Activated naive CD4-positive, alpha-beta T cell treated with anti-CD3 and anti-CD28 coated beads, Interleukin-2, amount 10 ng/mL, durations not matched to agents 7 days and 5 days (primary cell): ENCODE measurements around the gene FBXO11.

Experiments
- CTCF ChIA-PET: fragments of 350-600 bp; sonication (Branson Sonifier 250); formaldehyde crosslinking; loops from one replicate; lab custom pipeline; 2021; ENCODE audit warnings: antibody characterized with exemption; lab: Charles Lee
- DNase-seq: peaks from one replicate; pipeline ENCODE4 v3.0.0-alpha.2; 2020
- H3K27ac Mint-ChIP-seq: one replicate; pipeline ENCODE4 v1.8.0; 2021; ENCODE audit warnings: mild to moderate bottlenecking, moderate library complexity, mixed read lengths
- H3K27me3 Mint-ChIP-seq: one replicate; pipeline ENCODE4 v1.8.0; 2021; ENCODE audit warnings: mild to moderate bottlenecking, mixed read lengths
- H3K36me3 Mint-ChIP-seq: one replicate; pipeline ENCODE4 v1.8.0; 2021; ENCODE audit warnings: mixed read lengths
- H3K4me1 Mint-ChIP-seq: one replicate; pipeline ENCODE4 v1.8.0; 2021; ENCODE audit warnings: mixed read lengths
- H3K4me3 Mint-ChIP-seq: one replicate; pipeline ENCODE4 v1.8.0; 2021; ENCODE audit warnings: mild to moderate bottlenecking, moderate library complexity, mixed read lengths
- H3K9me3 Mint-ChIP-seq: one replicate; pipeline ENCODE4 v1.8.0; 2021; ENCODE audit warnings: mixed read lengths

FBXO11 gene

GRCh38 chr2:47809903-47810302, 96.4 kb downstream of the FBXO11 start:
- CTCF ChIA-PET = no interaction called here

GRCh38 chr2:47808614-47809013, 97.7 kb downstream of the FBXO11 start:
- Mint-ChIP-seq H3K36me3 (peaks cover 68% of the 10 kb centered on the region), H3K27ac (peak overlapping the region; percentile 52), H3K4me3 (no peak overlapping the region)

More at GRCh38 chr2:47809903-47810302, 96.4 kb downstream of the FBXO11 start:
- Mint-ChIP-seq H3K9me3 (no peaks in the 10 kb centered on the region), H3K27ac (no peak overlapping the region), H3K4me3 (no peak overlapping the region), H3K27me3 (no peaks in the 10 kb centered on the region), H3K36me3 (peaks cover 65% of the 10 kb centered on the region), H3K4me1 (no peaks in the 10 kb centered on the region)
- DNase-seq = no peak

DNA sequence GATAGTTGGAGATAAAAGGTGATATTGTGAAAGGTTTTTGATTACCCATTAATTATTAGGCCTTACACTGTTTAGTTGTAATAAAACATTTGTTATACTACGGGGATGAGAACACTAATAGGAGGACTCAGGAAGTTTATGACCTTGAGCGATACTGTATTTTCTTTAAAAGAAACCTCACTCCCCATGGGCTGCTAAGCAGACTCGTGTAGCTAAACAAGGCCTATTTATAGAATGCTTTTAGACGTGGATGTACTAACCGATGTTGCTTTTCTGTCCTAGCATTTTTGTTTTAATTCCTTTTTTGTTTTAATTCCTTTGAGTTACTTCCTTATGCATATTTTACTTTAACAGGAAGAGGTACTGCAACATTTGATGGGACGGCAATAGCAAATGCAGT, 100.4 kb downstream of the FBXO11 start:
- Mint-ChIP-seq H3K4me3 (no peak overlapping the region), H3K36me3 (peaks cover 75% of the 10 kb centered on the region), H3K27ac (no peak overlapping the region), H3K9me3 (peaks cover 9% of the 10 kb centered on the region), H3K27me3 (no peaks in the 10 kb centered on the region), H3K4me1 (no peaks in the 10 kb centered on the region)
- CTCF ChIA-PET = no interaction called here
- no peak for DNase-seq

More at GRCh38 chr2:47808614-47809013, 97.7 kb downstream of the FBXO11 start:
- no peaks in the 10 kb centered on the region for H3K4me1 Mint-ChIP-seq
- no peaks in the 10 kb centered on the region for H3K27me3 Mint-ChIP-seq
- H3K9me3 Mint-ChIP-seq = no peaks in the 10 kb centered on the region
- CTCF ChIA-PET = interaction anchor here (1.2 kb wide), 1 partner anchor 297 kb away, joined by 3 read pairs; no protein-coding TSS in a partner anchor
- no peak for DNase-seq

DNA sequence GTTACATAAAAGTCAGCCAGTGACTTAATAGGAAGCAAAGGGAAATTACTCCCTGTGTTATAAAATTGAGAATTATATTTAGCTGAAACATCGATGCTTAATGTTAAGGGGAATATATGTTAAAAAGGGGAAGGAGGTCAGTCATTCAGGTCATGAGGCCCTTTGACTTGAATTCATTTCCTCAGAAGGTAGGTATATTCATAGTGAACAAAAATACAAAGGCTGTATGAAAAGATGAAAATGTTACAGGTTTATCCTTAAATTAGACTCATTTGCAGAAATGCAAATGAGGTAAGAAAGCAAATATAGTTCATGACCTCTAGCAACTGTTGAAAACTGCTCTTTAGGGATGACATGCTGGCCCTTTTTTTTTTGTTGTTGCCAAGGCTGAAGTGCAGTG, 102.5 kb downstream of the FBXO11 start:
- H3K4me1 Mint-ChIP-seq = peaks cover 2% of the 10 kb centered on the region
- H3K27ac Mint-ChIP-seq = no peak overlapping the region
- H3K9me3 Mint-ChIP-seq = peaks cover 9% of the 10 kb centered on the region
- no peaks in the 10 kb centered on the region for H3K27me3 Mint-ChIP-seq
- peaks cover 87% of the 10 kb centered on the region for H3K36me3 Mint-ChIP-seq
- CTCF ChIA-PET = no interaction called here
- no peak for DNase-seq
- no peak overlapping the region for H3K4me3 Mint-ChIP-seq

- no peaks in the 10 kb centered on the region for H3K27me3 Mint-ChIP-seq
- no peak overlapping the region for H3K27ac Mint-ChIP-seq
- peaks cover 90% of the 10 kb centered on the region for H3K36me3 Mint-ChIP-seq
- no peak overlapping the region for H3K4me3 Mint-ChIP-seq
- CTCF ChIA-PET = no interaction called here
- no peak for DNase-seq
- peaks cover 2% of the 10 kb centered on the region for H3K4me1 Mint-ChIP-seq
- H3K9me3 Mint-ChIP-seq = peaks cover 9% of the 10 kb centered on the region
These were observed 102.9 kb downstream of the FBXO11 start for GRCh38 chr2:47803363-47803762.

DNA sequence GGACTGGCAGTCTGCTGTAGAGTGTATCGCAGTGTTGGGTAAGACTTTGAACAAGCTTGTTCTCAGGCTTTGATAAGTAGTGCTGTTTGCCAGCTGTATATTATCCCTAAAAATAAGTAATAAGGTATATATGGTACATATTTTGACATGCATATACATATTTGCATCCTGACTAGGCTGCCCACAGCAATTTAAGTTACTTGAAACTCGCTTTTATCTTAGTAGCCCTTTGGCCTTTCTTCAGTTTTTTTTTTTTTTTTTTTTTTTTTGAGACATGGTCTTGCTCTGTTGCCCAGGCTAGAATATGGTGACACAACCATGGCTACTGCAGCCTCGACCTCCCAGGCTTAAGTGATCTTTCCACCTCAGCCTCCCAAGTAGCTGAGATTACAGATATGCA, 105.2 kb downstream of the FBXO11 start:
- no peak overlapping the region for H3K27ac Mint-ChIP-seq
- peaks cover 2% of the 10 kb centered on the region for H3K4me1 Mint-ChIP-seq
- H3K27me3 Mint-ChIP-seq = no peaks in the 10 kb centered on the region
- no peak overlapping the region for H3K4me3 Mint-ChIP-seq
- CTCF ChIA-PET = no interaction called here
- H3K36me3 Mint-ChIP-seq = peaks cover 91% of the 10 kb centered on the region
- peaks cover 9% of the 10 kb centered on the region for H3K9me3 Mint-ChIP-seq
- DNase-seq = no peak

DNA sequence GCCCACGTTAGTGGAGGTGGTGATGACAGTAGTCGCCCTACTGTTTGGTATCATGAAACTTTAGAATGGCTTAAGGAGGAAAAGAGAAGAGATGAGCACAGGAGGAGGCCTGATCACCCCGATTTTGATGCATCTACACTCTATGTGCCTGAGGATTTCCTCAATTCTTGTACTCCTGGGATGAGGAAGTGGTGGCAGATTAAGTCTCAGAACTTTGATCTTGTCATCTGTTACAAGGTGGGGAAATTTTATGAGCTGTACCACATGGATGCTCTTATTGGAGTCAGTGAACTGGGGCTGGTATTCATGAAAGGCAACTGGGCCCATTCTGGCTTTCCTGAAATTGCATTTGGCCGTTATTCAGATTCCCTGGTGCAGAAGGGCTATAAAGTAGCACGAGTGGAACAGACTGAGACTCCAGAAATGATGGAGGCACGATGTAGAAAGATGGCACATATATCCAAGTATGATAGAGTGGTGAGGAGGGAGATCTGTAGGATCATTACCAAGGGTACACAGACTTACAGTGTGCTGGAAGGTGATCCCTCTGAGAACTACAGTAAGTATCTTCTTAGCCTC, 107.2 kb downstream of the FBXO11 start:
- H3K36me3 Mint-ChIP-seq = peaks cover 87% of the 10 kb centered on the region
- peaks cover 2% of the 10 kb centered on the region for H3K4me1 Mint-ChIP-seq
- H3K27me3 Mint-ChIP-seq = no peaks in the 10 kb centered on the region
- no peak overlapping the region for H3K27ac Mint-ChIP-seq
- peaks cover 9% of the 10 kb centered on the region for H3K9me3 Mint-ChIP-seq
- H3K4me3 Mint-ChIP-seq = no peak overlapping the region
- DNase-seq = no peak
- CTCF ChIA-PET = no interaction called here

GRCh38 chr2:47798631-47799030, 107.7 kb downstream of the FBXO11 start:
- peaks cover 83% of the 10 kb centered on the region for H3K36me3 Mint-ChIP-seq
- CTCF ChIA-PET = no interaction called here
- H3K4me1 Mint-ChIP-seq = peaks cover 2% of the 10 kb centered on the region
- peaks cover 9% of the 10 kb centered on the region for H3K9me3 Mint-ChIP-seq
- no peak overlapping the region for H3K27ac Mint-ChIP-seq
- H3K27me3 Mint-ChIP-seq = no peaks in the 10 kb centered on the region
- H3K4me3 Mint-ChIP-seq = no peak overlapping the region
- no peak for DNase-seq

DNA sequence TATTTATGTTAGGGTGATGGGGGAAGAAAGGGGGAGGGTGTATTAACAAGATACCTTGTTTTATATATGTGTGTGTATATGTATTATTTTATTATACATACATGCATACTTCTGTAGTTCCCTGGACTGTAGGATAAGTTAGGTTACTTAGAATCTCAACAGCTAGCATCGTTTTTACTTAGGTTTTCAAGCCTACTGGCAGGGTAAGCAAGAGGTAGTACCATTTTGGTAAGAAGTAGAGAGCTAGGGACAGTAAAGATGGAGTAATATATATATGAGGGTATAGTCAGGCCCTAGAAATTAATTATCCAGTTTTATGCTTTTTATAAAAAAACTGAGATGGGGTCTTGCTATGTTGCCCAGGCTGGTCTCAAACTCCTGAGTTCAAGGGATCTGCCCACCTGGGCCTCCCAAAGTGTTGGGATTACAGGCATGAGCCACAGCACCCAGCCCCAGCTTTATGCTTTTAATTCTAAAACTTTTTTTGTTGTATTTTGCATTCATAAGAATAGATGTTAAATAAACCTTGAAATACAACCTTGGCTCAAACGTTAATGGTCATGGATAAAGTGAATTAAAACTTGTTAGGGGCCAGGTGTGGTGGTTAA, 110.1 kb downstream of the FBXO11 start:
- Mint-ChIP-seq H3K36me3 (peaks cover 63% of the 10 kb centered on the region), H3K27me3 (no peaks in the 10 kb centered on the region), H3K4me1 (peaks cover 2% of the 10 kb centered on the region), H3K4me3 (no peak overlapping the region), H3K9me3 (no peaks in the 10 kb centered on the region), H3K27ac (no peak overlapping the region)
- DNase-seq = no peak
- CTCF ChIA-PET = no interaction called here

DNA sequence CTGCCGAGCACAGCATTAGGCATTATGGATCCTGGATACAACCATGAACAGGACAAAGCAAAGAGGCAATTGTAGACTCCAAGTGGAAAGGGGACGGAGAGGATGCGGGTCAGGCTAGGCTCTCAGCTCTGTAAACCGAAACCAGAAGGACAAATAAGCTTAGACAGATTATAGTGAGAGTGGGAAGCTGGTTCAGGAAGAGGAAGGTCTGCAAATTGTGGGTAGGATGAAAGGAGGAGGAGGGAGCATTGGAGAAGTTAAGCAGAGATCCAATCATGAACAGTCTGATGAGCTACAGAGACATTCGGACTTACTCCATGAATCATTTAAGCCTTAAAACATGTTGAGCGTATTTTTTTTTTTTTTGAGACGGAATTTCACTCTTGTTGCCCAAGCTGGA, 120.3 kb downstream of the FBXO11 start:
- Mint-ChIP-seq H3K4me1 (peaks cover 35% of the 10 kb centered on the region), H3K27ac (peak overlapping the region; percentile 45), H3K4me3 (peak overlapping the region; percentile 16), H3K9me3 (no peaks in the 10 kb centered on the region), H3K36me3 (peaks cover 18% of the 10 kb centered on the region), H3K27me3 (no peaks in the 10 kb centered on the region)
- CTCF ChIA-PET = no interaction called here
- DNase-seq = no peak

DNA sequence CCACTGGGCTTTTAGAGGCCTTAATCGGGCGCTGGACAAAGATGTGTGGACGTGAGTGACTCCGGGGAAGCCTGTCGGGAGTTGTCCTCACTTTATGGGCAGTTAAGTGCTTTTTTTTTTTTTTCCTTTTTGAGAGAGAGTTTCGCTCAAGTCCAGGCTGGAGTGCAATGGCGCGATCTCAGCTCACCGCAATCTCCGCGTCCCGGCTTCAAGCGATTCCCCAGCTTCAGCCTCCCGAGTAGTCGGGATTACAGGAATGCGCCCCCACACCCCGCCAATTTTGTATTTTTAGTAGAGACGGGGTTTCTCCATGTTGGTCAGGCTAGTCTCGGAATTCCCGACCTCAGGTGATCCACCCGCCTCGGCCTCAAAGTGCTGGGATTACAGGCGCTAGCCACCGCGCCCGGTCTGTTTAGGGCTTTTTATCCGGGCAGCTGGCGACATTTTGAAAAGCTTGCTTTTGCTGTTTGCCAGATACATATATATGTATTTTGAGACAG, 121.9 kb downstream of the FBXO11 start:
- H3K27ac Mint-ChIP-seq = peak overlapping the region; percentile 75
- H3K36me3 Mint-ChIP-seq = peaks cover 14% of the 10 kb centered on the region
- H3K9me3 Mint-ChIP-seq = no peaks in the 10 kb centered on the region
- DNase-seq = no peak
- CTCF ChIA-PET = no interaction called here
- H3K4me1 Mint-ChIP-seq = peaks cover 31% of the 10 kb centered on the region
- H3K27me3 Mint-ChIP-seq = peaks cover 5% of the 10 kb centered on the region
- peak overlapping the region; percentile 89 for H3K4me3 Mint-ChIP-seq

- Mint-ChIP-seq H3K36me3 (peaks cover 14% of the 10 kb centered on the region), H3K27me3 (peaks cover 5% of the 10 kb centered on the region), H3K9me3 (no peaks in the 10 kb centered on the region), H3K4me3 (peak overlapping the region; percentile 89), H3K27ac (peak overlapping the region; percentile 92), H3K4me1 (peaks cover 31% of the 10 kb centered on the region)
- CTCF ChIA-PET = interaction anchor here (2.1 kb wide), 1 partner anchor 16 kb away, joined by 9 read pairs; no protein-coding TSS in a partner anchor
- peak; percentile 81 for DNase-seq
These were observed 122.6 kb downstream of the FBXO11 start for GRCh38 chr2:47783486-47784351.

DNA sequence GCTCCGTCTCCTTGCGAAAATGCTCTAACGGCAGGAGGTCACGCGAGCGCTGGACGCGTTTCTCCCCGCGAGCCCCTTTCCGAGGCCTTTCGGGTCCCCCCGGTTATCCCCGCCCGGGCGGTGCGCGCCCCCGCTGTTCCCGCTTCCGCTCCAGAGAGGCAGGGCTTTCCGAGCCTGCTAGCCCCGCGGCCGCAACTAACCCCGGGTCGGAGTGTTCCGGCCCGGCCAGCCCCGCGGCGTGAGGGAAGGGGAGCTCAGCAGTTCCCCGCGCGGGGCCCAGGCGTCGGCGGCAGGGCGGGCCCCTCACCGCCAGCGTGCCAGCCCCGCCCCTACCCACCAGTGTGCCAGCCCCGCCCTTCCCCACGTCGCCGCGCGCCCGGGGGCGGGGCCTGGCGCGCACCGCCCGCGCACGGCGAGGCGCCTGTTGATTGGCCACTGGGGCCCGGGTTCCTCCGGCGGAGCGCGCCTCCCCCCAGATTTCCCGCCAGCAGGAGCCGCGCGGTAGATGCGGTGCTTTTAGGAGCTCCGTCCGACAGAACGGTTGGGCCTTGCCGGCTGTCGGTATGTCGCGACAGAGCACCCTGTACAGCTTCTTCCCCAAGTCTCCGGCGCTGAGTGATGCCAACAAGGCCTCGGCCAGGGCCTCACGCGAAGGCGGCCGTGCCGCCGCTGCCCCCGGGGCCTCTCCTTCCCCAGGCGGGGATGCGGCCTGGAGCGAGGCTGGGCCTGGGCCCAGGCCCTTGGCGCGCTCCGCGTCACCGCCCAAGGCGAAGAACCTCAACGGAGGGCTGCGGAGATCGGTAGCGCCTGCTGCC, 123.4 kb downstream of the FBXO11 start, which contains the start of gene MSH6:
Gene MSH6, plus strand, starts transcription at position 475 of the 815 bp plus-strand sequence. Its CDS starts 89 bp downstream, at position 564.
- H3K9me3 Mint-ChIP-seq = no peaks in the 10 kb centered on the region
- peak within 1 kb of the TSS; percentile 92 for H3K27ac Mint-ChIP-seq
- peaks cover 14% of the 10 kb centered on the region for H3K36me3 Mint-ChIP-seq
- CTCF ChIA-PET = interaction anchor here (2.1 kb wide), 1 partner anchor 15 kb away, joined by 9 read pairs; no protein-coding TSS in a partner anchor
- DNase-seq = peak; percentile 91
- H3K27me3 Mint-ChIP-seq = peaks cover 6% of the 10 kb centered on the region
- peaks cover 31% of the 10 kb centered on the region for H3K4me1 Mint-ChIP-seq
- peak within 1 kb of the TSS; percentile 89 for H3K4me3 Mint-ChIP-seq
